Measurements from ENCODE around the gene XRRA1. TPM values are rescaled to one million over a fixed set of nuclear protein-coding genes. Genes with fewer than 3 reads are reported as not detected.
"Not testable (repeated sequence)": the region's sequence is repeated elsewhere in the genome, so short reads cannot be mapped to it uniquely, and the experiment has no call there.

The XRRA1 gene
- 10.8 and 12.2 TPM in 2 replicates for total RNA-seq
- long read RNA-seq, partial matches to known transcripts = 0 of 15 reads
- long read RNA-seq, other reads (novel, unspliced or antisense) = 14 of 15 reads

- H3K27me3 Mint-ChIP-seq = no peaks in the 10 kb centered on the region
- peak; percentile 92 for DNase-seq (ENCODE audit: low spot score, unreplicated experiment)
- no peaks in the 10 kb centered on the region for H3K9me3 Mint-ChIP-seq (ENCODE audit: low read depth)
- H3K4me1 Mint-ChIP-seq (ENCODE audit: low read depth) = peaks cover 21% of the 10 kb centered on the region
- H3K36me3 Mint-ChIP-seq (ENCODE audit: insufficient read depth) = peaks cover 4% of the 10 kb centered on the region
- TF ChIP-seq CTCF (IDR thresholded peaks at IDR 0.05; ENCODE audit: unreplicated experiment) = no peak
- H3K4me3 Mint-ChIP-seq (ENCODE audit: low read depth) = peak within 1 kb of the TSS; percentile 95
- peak within 1 kb of the TSS; percentile 98 for H3K27ac Mint-ChIP-seq
These were observed at the start of gene XRRA1, which contains the start of gene SPCS2 for GRCh38 chr11:74948898-74949752. Gene XRRA1, minus strand, starts transcription at chr11:74949091. Its CDS starts 8,213 bp downstream, at chr11:74940878. Gene SPCS2, plus strand, starts transcription at chr11:74949266. Its CDS starts 20 bp downstream, at chr11:74949286.

- Mint-ChIP-seq H3K27me3 (peaks cover 7% of the 10 kb centered on the region), H3K36me3 (ENCODE audit: insufficient read depth) (peaks cover 3% of the 10 kb centered on the region)
These were observed 44.0 kb upstream of the XRRA1 start for GRCh38 chr11:74992852-74993251.

GRCh38 chr11:74990941-74991340 is 42.0 kb upstream of the XRRA1 start:
- peaks cover 19% of the 10 kb centered on the region for H3K4me1 Mint-ChIP-seq (ENCODE audit: low read depth)
- H3K9me3 Mint-ChIP-seq (ENCODE audit: low read depth) = no peaks in the 10 kb centered on the region
- H3K27ac Mint-ChIP-seq = no peak overlapping the region
- H3K27me3 Mint-ChIP-seq = peaks cover 7% of the 10 kb centered on the region
- DNase-seq (ENCODE audit: low spot score, unreplicated experiment) = no peak
- H3K4me3 Mint-ChIP-seq (ENCODE audit: low read depth) = no peak overlapping the region
- TF ChIP-seq CTCF (IDR thresholded peaks at IDR 0.05; ENCODE audit: unreplicated experiment) = no peak
- peaks cover 1% of the 10 kb centered on the region for H3K36me3 Mint-ChIP-seq (ENCODE audit: insufficient read depth)

More at GRCh38 chr11:74992852-74993251, 44.0 kb upstream of the XRRA1 start:
- TF ChIP-seq CTCF (IDR thresholded peaks at IDR 0.05; ENCODE audit: unreplicated experiment) = no peak
- Mint-ChIP-seq H3K27ac (no peak overlapping the region), H3K4me1 (ENCODE audit: low read depth) (peaks cover 18% of the 10 kb centered on the region), H3K9me3 (ENCODE audit: low read depth) (no peaks in the 10 kb centered on the region), H3K4me3 (ENCODE audit: low read depth) (no peak overlapping the region)
- no peak for DNase-seq (ENCODE audit: low spot score, unreplicated experiment)

- H3K4me3 Mint-ChIP-seq (ENCODE audit: low read depth) = peak overlapping the region; percentile 43
- not testable (repeated sequence) for H3K27me3 Mint-ChIP-seq; H3K27ac Mint-ChIP-seq; H3K36me3 Mint-ChIP-seq (ENCODE audit: insufficient read depth); DNase-seq (ENCODE audit: low spot score, unreplicated experiment); H3K9me3 Mint-ChIP-seq (ENCODE audit: low read depth)
- peaks cover 19% of the 10 kb centered on the region for H3K4me1 Mint-ChIP-seq (ENCODE audit: low read depth)
These were observed 41.3 kb upstream of the XRRA1 start for GRCh38 chr11:74990150-74990549.

- no peak for DNase-seq (ENCODE audit: low spot score, unreplicated experiment)
- peak overlapping the region; percentile 96 for H3K4me3 Mint-ChIP-seq (ENCODE audit: low read depth)
- H3K9me3 Mint-ChIP-seq (ENCODE audit: low read depth) = no peaks in the 10 kb centered on the region
These were observed 40.4 kb upstream of the XRRA1 start for GRCh38 chr11:74989260-74989638.

More at GRCh38 chr11:74989260-74989638, 40.4 kb upstream of the XRRA1 start:
- Mint-ChIP-seq H3K27me3 (peaks cover 7% of the 10 kb centered on the region), H3K36me3 (ENCODE audit: insufficient read depth) (no peaks in the 10 kb centered on the region), H3K27ac (peak overlapping the region; percentile 93), H3K4me1 (ENCODE audit: low read depth) (peaks cover 23% of the 10 kb centered on the region)
- TF ChIP-seq CTCF (IDR thresholded peaks at IDR 0.05; ENCODE audit: unreplicated experiment) = no peak

Data from progenitor cell of endocrine pancreas (in vitro differentiated cells).